Measurements from ENCODE around the gene KCNH5. TPM values are rescaled to one million over a fixed set of nuclear protein-coding genes. Genes with fewer than 3 reads are reported as not detected.

The KCNH5 gene
- total RNA-seq, 1 donor from 2014 or later: 2.4 TPM

GRCh38 chr14:62994096-62994495 is 51.2 kb downstream of the KCNH5 start:
- Histone ChIP-seq H3K4me1 (ENCODE audit: insufficient read depth, low read length) (no peaks in the 10 kb centered on the region), H3K27ac (ENCODE audit: low read depth, low read length) (no peak overlapping the region), H3K9ac (ENCODE audit: low read length) (no peak overlapping the region), H2AFZ (ENCODE audit: low read depth, low read length) (no peak overlapping the region), H3K4me3 (ENCODE audit: insufficient read depth, low read depth, low read length) (no peak overlapping the region), H3K27me3 (ENCODE audit: insufficient read depth, low read length) (no peaks in the 10 kb centered on the region), H3K36me3 (ENCODE audit: insufficient read depth, low read length) (no peaks in the 10 kb centered on the region), H3K4me2 (ENCODE audit: low read length) (no peak overlapping the region), H3K79me2 (ENCODE audit: insufficient read depth, low read length) (no peaks in the 10 kb centered on the region), H3K9me3 (ENCODE audit: insufficient read depth, low read depth, low read length) (no peaks in the 10 kb centered on the region), H4K20me1 (ENCODE audit: insufficient read depth, low read length) (no peaks in the 10 kb centered on the region)
- TF ChIP-seq EZH2 (IDR thresholded peaks at IDR 0.05; ENCODE audit: insufficient read depth, low read length) (no peak), CTCF (IDR thresholded peaks at IDR 0.05; ENCODE audit: insufficient read depth, low read depth, low read length) (no peak)
- DNase-seq (ENCODE audit: low read depth) (no peak), FAIRE-seq (no peak)
- Mint-ChIP-seq H3K9me3 (ENCODE audit: unreplicated experiment) (peaks cover 2% of the 10 kb centered on the region), H3K27me3 (ENCODE audit: low read depth, unreplicated experiment) (no peaks in the 10 kb centered on the region), H3K4me3 (ENCODE audit: unreplicated experiment) (no peak overlapping the region), H3K4me1 (ENCODE audit: low read depth, unreplicated experiment) (peaks cover 2% of the 10 kb centered on the region), H3K27ac (ENCODE audit: unreplicated experiment) (no peak overlapping the region), H3K36me3 (ENCODE audit: low read depth, unreplicated experiment) (no peaks in the 10 kb centered on the region)

- Histone ChIP-seq H3K4me3 (ENCODE audit: insufficient read depth, low read depth, low read length) (no peak overlapping the region), H3K27me3 (ENCODE audit: insufficient read depth, low read length) (no peaks in the 10 kb centered on the region), H3K79me2 (ENCODE audit: insufficient read depth, low read length) (no peaks in the 10 kb centered on the region), H3K9ac (ENCODE audit: low read length) (no peak overlapping the region), H3K9me3 (ENCODE audit: insufficient read depth, low read depth, low read length) (no peaks in the 10 kb centered on the region), H4K20me1 (ENCODE audit: insufficient read depth, low read length) (no peaks in the 10 kb centered on the region), H3K4me2 (ENCODE audit: low read length) (no peak overlapping the region), H2AFZ (ENCODE audit: low read depth, low read length) (no peak overlapping the region), H3K27ac (ENCODE audit: low read depth, low read length) (no peak overlapping the region), H3K36me3 (ENCODE audit: insufficient read depth, low read length) (no peaks in the 10 kb centered on the region), H3K4me1 (ENCODE audit: insufficient read depth, low read length) (no peaks in the 10 kb centered on the region)
- H3K36me3 Mint-ChIP-seq (ENCODE audit: low read depth, unreplicated experiment): no peaks in the 10 kb centered on the region
- peaks cover 6% of the 10 kb centered on the region for H3K4me1 Mint-ChIP-seq (ENCODE audit: low read depth, unreplicated experiment)
- H3K27me3 Mint-ChIP-seq (ENCODE audit: low read depth, unreplicated experiment): no peaks in the 10 kb centered on the region
- no peak overlapping the region for H3K4me3 Mint-ChIP-seq (ENCODE audit: unreplicated experiment)
- H3K27ac Mint-ChIP-seq (ENCODE audit: unreplicated experiment): no peak overlapping the region
- H3K9me3 Mint-ChIP-seq (ENCODE audit: unreplicated experiment): peaks cover 2% of the 10 kb centered on the region
- DNase-seq (ENCODE audit: low read depth) (peak; percentile 37), FAIRE-seq (peak; percentile 45)
- TF ChIP-seq EZH2 (IDR thresholded peaks at IDR 0.05; ENCODE audit: insufficient read depth, low read length): no peak
- no peak for TF ChIP-seq CTCF (IDR thresholded peaks at IDR 0.05; ENCODE audit: insufficient read depth, low read depth, low read length)
Observed at GRCh38 chr14:62988967-62989366, 56.3 kb downstream of the KCNH5 start.

- no peak overlapping the region for H2AFZ ChIP-seq (ENCODE audit: low read depth, low read length)
- no peak for FAIRE-seq
- TF ChIP-seq CTCF (IDR thresholded peaks at IDR 0.05; ENCODE audit: insufficient read depth, low read depth, low read length): no peak
- no peak for TF ChIP-seq EZH2 (IDR thresholded peaks at IDR 0.05; ENCODE audit: insufficient read depth, low read length)
- H3K27ac Mint-ChIP-seq (ENCODE audit: unreplicated experiment): no peak overlapping the region
- H3K27me3 ChIP-seq (ENCODE audit: insufficient read depth, low read length): no peaks in the 10 kb centered on the region
- H3K27me3 Mint-ChIP-seq (ENCODE audit: low read depth, unreplicated experiment): no peaks in the 10 kb centered on the region
- no peaks in the 10 kb centered on the region for H3K9me3 ChIP-seq (ENCODE audit: insufficient read depth, low read depth, low read length)
- no peaks in the 10 kb centered on the region for H3K36me3 Mint-ChIP-seq (ENCODE audit: low read depth, unreplicated experiment)
- H4K20me1 ChIP-seq (ENCODE audit: insufficient read depth, low read length): no peaks in the 10 kb centered on the region
- no peak overlapping the region for H3K4me2 ChIP-seq (ENCODE audit: low read length)
- H3K9ac ChIP-seq (ENCODE audit: low read length): no peak overlapping the region
- no peak for DNase-seq (ENCODE audit: low read depth)
- no peaks in the 10 kb centered on the region for H3K9me3 Mint-ChIP-seq (ENCODE audit: unreplicated experiment)
- H3K36me3 ChIP-seq (ENCODE audit: insufficient read depth, low read length): no peaks in the 10 kb centered on the region
- peaks cover 2% of the 10 kb centered on the region for H3K4me1 Mint-ChIP-seq (ENCODE audit: low read depth, unreplicated experiment)
- no peaks in the 10 kb centered on the region for H3K4me1 ChIP-seq (ENCODE audit: insufficient read depth, low read length)
- H3K4me3 Mint-ChIP-seq (ENCODE audit: unreplicated experiment): no peak overlapping the region
- no peak overlapping the region for H3K4me3 ChIP-seq (ENCODE audit: insufficient read depth, low read depth, low read length)
- no peaks in the 10 kb centered on the region for H3K79me2 ChIP-seq (ENCODE audit: insufficient read depth, low read length)
- no peak overlapping the region for H3K27ac ChIP-seq (ENCODE audit: low read depth, low read length)
Observed at GRCh38 chr14:62983821-62984220, 61.4 kb downstream of the KCNH5 start.

Data from astrocyte (in vitro differentiated cells and primary cell).